ENCODE data around the gene CREB3L2. TPM values are rescaled to one million over a fixed set of nuclear protein-coding genes. Genes with fewer than 3 reads are reported as not detected.

CREB3L2 gene
- total and polyA plus RNA-seq, 2 donors (not counting 1 experiment from before 2014, with no cell fraction given), result 39.3 to 63.7 TPM

- H3K36me3 ChIP-seq (ENCODE audit: control insufficient read depth, insufficient read depth, low read length), result no peaks in the 10 kb centered on the region
- TF ChIP-seq EZH2 (IDR thresholded peaks at IDR 0.05; ENCODE audit: low read length, missing control alignments) (no peak), CTCF (conservative IDR thresholded peaks at IDR 0.05 in 1 of 2, IDR thresholded peaks at IDR 0.05 in 1 of 2; ENCODE audit: low read depth in 1 of 2, low read length in 2 of 2) (no peak)
- no peak overlapping the region for H3K4me2 ChIP-seq (ENCODE audit: extremely low read depth, insufficient read depth, low read length)
- H3K9ac ChIP-seq (ENCODE audit: insufficient read depth, low read length), result no peak overlapping the region
- no peaks in the 10 kb centered on the region for H3K79me2 ChIP-seq (ENCODE audit: control insufficient read depth, insufficient read depth, low read length)
- H3K4me1 ChIP-seq (ENCODE audit: control insufficient read depth, extremely low read depth, insufficient read depth, low read length), result no peaks in the 10 kb centered on the region
- no peak overlapping the region for H3K27ac ChIP-seq (ENCODE audit: insufficient read depth, low read length)
- H3K9me3 ChIP-seq (ENCODE audit: control insufficient read depth, insufficient read depth, low read depth, low read length), result no peaks in the 10 kb centered on the region
- no peak overlapping the region for H3K4me3 ChIP-seq (replicated peaks in 1 of 4; ENCODE audit: control extremely low read depth in 1 of 4, insufficient read depth in 1 of 4, low read depth in 3 of 4, low read length in 4 of 4)
- no peak overlapping the region for H2AFZ ChIP-seq (ENCODE audit: low read length)
- H3K27me3 ChIP-seq (ENCODE audit: control insufficient read depth, insufficient read depth, low read length), result no peaks in the 10 kb centered on the region
- DNase-seq (ENCODE audit: low read depth in 2 of 2), result no peak
- no peaks in the 10 kb centered on the region for H4K20me1 ChIP-seq (ENCODE audit: control insufficient read depth, extremely low read depth, insufficient read depth, low read length)
Observed at GRCh38 chr7:138027100-138027499, 25.2 kb upstream of the CREB3L2 start.

- Histone ChIP-seq H3K9ac (ENCODE audit: insufficient read depth, low read length) (no peak overlapping the region), H2AFZ (ENCODE audit: low read length) (no peak overlapping the region), H3K27me3 (ENCODE audit: control insufficient read depth, insufficient read depth, low read length) (no peaks in the 10 kb centered on the region), H4K20me1 (ENCODE audit: control insufficient read depth, extremely low read depth, insufficient read depth, low read length) (no peaks in the 10 kb centered on the region), H3K9me3 (ENCODE audit: control insufficient read depth, insufficient read depth, low read depth, low read length) (no peaks in the 10 kb centered on the region), H3K4me3 (replicated peaks in 1 of 4; ENCODE audit: control extremely low read depth in 1 of 4, insufficient read depth in 1 of 4, low read depth in 3 of 4, low read length in 4 of 4) (no peak overlapping the region), H3K36me3 (ENCODE audit: control insufficient read depth, insufficient read depth, low read length) (no peaks in the 10 kb centered on the region), H3K27ac (ENCODE audit: insufficient read depth, low read length) (no peak overlapping the region), H3K4me2 (ENCODE audit: extremely low read depth, insufficient read depth, low read length) (no peak overlapping the region), H3K79me2 (ENCODE audit: control insufficient read depth, insufficient read depth, low read length) (no peaks in the 10 kb centered on the region), H3K4me1 (ENCODE audit: control insufficient read depth, extremely low read depth, insufficient read depth, low read length) (no peaks in the 10 kb centered on the region)
- no peak for DNase-seq (ENCODE audit: low read depth in 2 of 2)
- TF ChIP-seq CTCF (conservative IDR thresholded peaks at IDR 0.05 in 1 of 2, IDR thresholded peaks at IDR 0.05 in 1 of 2; ENCODE audit: low read depth in 1 of 2, low read length in 2 of 2) (no peak), EZH2 (IDR thresholded peaks at IDR 0.05; ENCODE audit: low read length, missing control alignments) (no peak)
Observed at GRCh38 chr7:138025215-138026186, 23.6 kb upstream of the CREB3L2 start.

- H3K27me3 ChIP-seq (ENCODE audit: control insufficient read depth, insufficient read depth, low read length), result no peaks in the 10 kb centered on the region
- H3K4me3 ChIP-seq (replicated peaks in 1 of 4; ENCODE audit: control extremely low read depth in 1 of 4, insufficient read depth in 1 of 4, low read depth in 3 of 4, low read length in 4 of 4), result no peak overlapping the region
- no peak overlapping the region for H3K27ac ChIP-seq (ENCODE audit: insufficient read depth, low read length)
- no peak overlapping the region for H3K9ac ChIP-seq (ENCODE audit: insufficient read depth, low read length)
- H2AFZ ChIP-seq (ENCODE audit: low read length), result no peak overlapping the region
- no peak for TF ChIP-seq CTCF (conservative IDR thresholded peaks at IDR 0.05 in 1 of 2, IDR thresholded peaks at IDR 0.05 in 1 of 2; ENCODE audit: low read depth in 1 of 2, low read length in 2 of 2)
- TF ChIP-seq EZH2 (IDR thresholded peaks at IDR 0.05; ENCODE audit: low read length, missing control alignments), result no peak
- H3K9me3 ChIP-seq (ENCODE audit: control insufficient read depth, insufficient read depth, low read depth, low read length), result no peaks in the 10 kb centered on the region
- H3K4me1 ChIP-seq (ENCODE audit: control insufficient read depth, extremely low read depth, insufficient read depth, low read length), result no peaks in the 10 kb centered on the region
- no peaks in the 10 kb centered on the region for H3K36me3 ChIP-seq (ENCODE audit: control insufficient read depth, insufficient read depth, low read length)
- no peak for DNase-seq (ENCODE audit: low read depth in 2 of 2)
- H3K4me2 ChIP-seq (ENCODE audit: extremely low read depth, insufficient read depth, low read length), result no peak overlapping the region
- H4K20me1 ChIP-seq (ENCODE audit: control insufficient read depth, extremely low read depth, insufficient read depth, low read length), result no peaks in the 10 kb centered on the region
- H3K79me2 ChIP-seq (ENCODE audit: control insufficient read depth, insufficient read depth, low read length), result no peaks in the 10 kb centered on the region
Observed at GRCh38 chr7:138024765-138025164, 22.9 kb upstream of the CREB3L2 start.

Measured in fibroblast of lung (primary cell).